ENCODE measurements around the gene RASSF8.

RASSF8 gene

DNA sequence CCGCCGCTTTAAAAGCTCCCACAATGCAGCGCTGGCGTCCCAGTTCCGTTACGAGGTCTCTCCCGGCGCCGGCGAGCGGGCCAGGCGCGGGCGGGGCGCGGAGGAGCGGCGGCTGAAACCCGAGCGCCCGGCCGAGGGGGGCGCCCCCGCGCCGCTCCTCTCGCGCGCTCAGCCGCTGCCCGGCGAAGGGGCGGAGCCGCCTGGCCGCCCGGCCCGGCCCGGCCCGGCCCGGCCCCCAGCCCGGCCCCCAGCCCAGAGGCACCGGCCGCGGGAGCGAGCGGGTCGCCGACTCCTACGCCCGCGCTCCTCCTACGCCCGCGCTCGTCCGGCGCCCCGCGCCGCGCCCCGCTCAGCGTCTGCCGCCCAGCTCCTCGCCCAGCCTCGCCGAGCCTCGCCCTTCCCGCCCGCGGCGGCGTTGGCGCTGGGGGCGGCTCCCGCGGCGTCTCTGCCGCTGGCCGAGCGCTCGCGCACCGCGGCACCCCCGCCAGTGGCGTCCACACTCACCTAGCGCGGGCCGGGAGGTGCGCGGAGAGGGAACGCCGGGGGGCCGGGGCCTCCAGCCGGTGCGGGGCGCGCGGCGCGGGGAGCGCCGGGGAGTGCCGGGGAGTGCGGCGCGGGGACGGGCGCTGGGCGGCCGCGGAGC lies at the start of gene RASSF8:
RASSF8 (plus strand) TSS at position 255 of the 643 bp plus-strand sequence. CDS start 96,662 bp downstream, outside the sequence.
- DNase-seq = peak; percentile 74 to 94 (median 86)

GRCh38 chr12:25914551-25914950 lies 43.9 kb upstream of the RASSF8 start:
- DNase-seq = no peak

DNA sequence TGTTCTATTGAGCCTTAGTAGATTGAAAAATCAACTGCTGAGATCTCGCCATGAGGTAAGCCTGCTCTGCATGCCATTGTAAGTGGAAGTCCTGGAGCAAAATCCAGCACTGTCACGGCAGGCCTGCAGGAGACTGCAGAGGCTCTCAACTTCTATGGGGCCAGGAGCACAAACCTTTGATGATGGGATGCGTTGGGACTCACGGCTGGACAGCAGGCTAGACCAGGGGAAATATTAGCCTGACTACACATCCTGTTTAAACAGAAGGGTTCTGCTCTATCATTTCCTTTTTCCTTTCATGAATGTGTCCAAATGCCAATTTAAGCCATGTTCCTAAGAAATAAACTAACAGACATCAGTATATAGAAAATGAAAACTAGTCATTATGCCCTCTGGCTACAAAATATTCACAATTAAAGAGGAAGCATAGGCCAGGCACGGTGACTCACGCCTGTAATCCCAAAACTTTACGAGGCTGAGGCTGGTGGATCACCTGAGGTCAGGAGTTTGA lies 33.9 kb upstream of the RASSF8 start:
- no peak for DNase-seq

DNA sequence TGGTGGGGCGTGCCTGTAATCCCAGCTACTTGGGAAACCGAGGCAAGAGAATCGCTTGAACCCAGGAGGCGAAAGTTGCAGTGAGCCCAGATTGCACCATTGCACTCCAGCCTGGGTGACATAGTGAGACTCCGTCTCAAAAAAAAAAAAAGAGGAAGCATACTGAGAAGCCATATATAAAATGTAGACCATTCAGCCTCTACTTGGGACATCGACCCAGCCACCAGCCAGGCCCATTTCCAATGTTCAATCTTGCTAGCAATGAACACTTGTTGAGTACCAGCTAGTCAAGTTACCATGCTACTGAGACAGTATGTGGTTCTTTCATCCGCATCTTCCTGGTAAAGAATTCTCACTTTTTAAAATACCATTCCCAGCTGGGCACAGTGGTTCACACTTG lies 33.4 kb upstream of the RASSF8 start:
- DNase-seq = no peak

- DNase-seq = peak in 2 of 3 donors; percentile 14 to 15
Observed at GRCh38 chr12:25926536-25926935, 31.9 kb upstream of the RASSF8 start.

DNA sequence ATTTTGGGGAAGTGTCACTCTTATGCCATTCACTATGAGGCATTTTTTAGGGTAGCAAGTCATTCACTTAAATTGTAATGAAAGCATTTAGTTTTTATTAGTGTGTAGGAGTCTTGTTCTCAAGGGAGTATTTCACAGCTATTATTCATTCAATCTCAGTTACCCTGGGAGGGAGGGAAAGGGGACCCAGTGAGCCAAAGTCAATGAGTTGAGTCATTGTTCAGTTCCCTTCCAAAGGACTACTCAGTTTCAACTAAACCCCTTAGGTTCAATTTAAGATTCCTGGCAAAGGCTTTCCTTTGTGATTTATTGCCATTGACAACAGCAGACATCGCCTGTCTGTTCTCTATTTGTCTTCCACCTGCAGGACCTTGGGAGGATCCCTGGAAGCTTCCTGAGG lies 29.3 kb upstream of the RASSF8 start:
- peak in 2 of 3 donors; percentile 7 to 12 for DNase-seq

GRCh38 chr12:25932971-25933370 lies 25.5 kb upstream of the RASSF8 start:
- no peak for DNase-seq

- no peak for DNase-seq
Observed at GRCh38 chr12:25934456-25934855, 24.0 kb upstream of the RASSF8 start.

DNA sequence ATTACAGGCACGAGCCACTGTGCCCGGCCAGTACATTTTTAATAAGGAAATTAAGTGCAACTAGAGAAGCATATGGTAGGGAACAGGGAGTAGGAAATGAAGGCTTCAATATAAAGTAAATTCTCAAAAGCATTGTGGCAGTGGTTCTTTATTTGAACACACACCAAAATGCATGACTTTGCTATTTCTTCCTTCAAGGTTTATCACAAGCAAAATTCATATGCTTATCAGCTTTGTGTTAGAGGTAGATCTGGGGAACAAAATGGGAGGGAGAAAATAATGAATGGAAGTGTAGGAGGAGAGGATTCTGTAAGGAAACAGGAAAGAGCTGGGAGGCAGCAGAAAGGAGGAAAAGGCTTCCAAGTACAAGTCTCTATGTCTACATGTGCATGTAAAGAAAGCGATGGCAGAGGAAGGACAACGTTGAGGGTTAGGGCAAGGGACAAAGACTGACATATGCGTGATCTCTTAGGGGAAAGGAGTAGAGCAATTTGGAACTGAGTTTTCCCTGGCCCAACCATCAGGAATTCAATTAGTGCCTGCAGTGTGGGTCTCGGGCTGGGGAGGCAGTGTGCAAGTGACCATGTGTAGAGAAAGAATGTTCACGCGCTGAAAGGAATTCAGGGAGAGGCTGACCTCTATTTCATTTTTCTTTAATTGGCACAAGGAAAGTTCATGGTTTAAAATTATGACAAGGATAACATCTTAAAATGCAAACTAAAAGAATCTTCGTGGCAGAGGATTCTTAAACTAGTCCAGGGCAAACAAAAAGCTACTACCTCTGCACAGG lies 22.9 kb upstream of the RASSF8 start:
- no peak for DNase-seq

- no peak for DNase-seq
Observed at GRCh38 chr12:25937096-25937495, 21.4 kb upstream of the RASSF8 start.

- DNase-seq = no peak
Observed at GRCh38 chr12:25938581-25938980, 19.9 kb upstream of the RASSF8 start.

GRCh38 chr12:25939606-25940005 lies 18.9 kb upstream of the RASSF8 start:
- DNase-seq = no peak

GRCh38 chr12:25940886-25941285 lies 17.6 kb upstream of the RASSF8 start:
- no peak for DNase-seq

DNA sequence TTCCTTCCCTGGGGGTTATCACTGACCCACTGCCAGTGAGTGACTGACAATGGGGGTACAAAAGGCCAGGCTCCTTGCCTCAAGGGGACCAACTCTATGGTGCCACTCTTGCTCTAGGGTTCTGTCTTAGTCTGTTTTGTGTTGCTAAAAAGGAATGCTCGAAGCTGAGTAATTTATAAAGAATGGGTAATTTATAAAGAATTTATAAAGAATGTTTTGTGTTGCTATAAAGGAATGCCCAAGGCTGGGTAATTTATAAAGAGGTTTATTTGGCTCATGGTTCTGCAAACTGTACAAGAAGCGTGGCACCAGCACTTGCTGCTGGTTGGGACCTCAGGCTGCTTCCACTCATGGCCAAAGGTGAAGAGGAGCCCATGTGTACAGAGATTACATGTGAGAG lies 15.8 kb upstream of the RASSF8 start:
- DNase-seq = no peak

DNA sequence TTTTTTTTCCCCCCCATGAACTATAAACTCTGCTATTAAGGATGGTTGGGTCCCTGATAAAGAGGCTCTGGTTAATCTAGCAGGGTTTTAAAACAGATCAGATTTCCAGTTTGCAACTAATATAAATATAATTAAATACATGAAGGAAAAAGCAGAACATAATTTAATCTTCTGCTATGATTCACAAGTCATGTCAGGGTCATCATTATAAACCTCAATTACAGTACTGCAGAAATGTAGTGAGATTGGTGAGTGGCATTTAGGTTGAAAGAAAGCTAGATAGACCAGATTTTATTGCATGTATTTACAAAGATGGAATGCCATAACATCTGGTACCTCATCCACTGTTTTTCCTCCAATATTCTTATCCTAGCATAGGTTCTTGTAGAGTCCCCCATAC lies 14.5 kb upstream of the RASSF8 start:
- DNase-seq = no peak

DNA sequence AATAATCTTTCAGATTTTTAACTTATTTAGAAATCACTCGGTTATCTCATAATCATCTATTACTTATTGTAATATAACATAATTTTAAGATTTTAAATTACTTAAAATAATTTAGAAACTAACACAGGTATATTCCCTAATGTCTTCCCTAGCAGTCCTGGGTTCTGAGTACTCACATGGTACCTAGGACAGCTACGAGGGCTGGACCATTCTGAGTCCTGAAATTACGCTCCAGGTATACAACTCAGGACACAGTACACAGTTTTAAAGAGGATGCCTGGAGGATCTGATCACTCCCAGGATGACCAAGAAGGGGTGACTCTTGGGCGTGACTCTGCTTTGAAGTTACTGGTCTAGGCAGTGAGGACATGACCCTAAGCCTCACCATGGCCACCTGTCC lies 9.1 kb upstream of the RASSF8 start:
- no peak for DNase-seq

DNA sequence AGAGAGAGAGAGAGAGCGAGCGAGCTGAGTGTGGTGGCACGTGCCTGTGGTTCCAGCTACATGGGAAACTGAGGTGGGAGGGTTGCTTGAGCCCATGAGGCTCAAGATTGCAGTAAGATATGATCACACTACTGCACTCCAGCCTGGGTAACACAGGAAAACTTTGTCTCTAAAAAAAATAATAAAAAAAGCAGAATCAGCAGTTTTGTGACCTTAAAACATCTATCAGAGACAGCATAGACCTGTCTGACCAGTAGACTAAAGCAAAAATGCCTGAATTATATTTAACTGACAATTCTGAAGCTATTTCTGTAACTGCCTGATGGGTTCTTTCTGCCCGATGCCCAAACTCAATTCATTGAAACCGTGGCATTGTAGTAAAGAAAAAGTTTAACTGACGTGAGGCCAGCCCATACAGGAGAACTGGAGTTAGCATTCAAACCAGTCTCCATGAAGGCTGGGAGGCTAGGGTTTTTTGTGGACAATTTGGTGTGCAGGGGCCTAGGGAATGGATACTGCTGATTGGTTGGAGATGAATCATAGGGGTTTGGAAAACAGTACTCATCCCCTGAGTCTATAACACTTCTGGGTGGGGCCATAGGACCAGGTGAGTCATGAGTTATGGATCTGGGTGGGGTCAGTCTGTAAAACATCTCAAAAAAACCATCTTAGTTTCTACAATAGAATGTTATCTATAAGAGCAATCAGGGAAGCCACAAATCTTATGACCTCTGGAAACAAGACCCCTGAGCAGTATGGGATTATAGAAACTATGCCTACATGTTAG lies 8.0 kb upstream of the RASSF8 start:
- no peak for DNase-seq

GRCh38 chr12:25957793-25958427 lies 572 bp upstream of the RASSF8 start:
- DNase-seq = peak in 2 of 3 donors; percentile 58 to 65

DNA sequence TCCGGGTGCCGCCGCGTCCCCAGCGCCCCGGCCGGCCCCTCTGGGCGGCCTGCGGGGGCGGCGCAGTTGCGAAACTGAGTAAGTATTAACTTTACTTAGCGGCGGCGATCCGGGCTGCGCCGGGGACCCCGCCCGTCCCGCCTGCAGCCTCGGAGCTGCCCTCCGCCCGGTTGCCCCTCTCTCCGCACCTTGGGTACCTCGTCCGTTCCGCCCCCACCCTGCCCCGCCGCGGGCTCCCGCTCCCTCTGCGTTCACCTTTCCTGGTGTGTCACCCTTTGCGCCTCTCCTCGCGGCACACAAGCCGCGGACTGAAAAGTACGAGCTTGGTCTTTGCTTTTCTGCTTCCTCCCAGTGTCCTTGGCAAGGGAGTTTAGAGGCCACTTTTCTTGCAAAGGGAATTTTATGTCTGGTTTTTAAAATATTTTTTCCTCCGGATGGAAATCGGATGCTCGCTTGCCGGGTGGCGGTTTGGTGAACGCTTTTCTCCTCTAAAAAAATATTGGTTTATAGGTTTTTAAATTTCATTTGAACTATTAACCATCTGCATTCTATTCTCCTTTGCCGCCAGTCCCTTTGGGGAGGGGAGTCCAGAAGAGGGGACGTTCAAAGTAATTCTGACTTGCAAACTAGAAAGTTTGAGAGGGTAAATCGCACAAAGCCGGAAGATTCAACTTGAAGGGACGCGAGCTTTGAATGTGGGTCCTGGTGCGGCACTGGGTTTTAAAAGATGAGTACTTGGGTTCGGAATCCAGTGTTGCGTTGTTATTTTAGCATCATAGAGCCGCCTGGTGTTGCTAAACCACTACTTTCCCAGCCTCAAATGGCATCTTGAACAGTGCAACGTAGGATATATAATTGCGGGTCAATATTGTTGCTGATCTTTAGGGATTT lies 834 bp downstream of the RASSF8 start:
- peak; percentile 56 to 85 (median 71) for DNase-seq

GRCh38 chr12:25960143-25960542 lies 1.7 kb downstream of the RASSF8 start:
- peak; percentile 38 to 51 (median 43) for DNase-seq

GRCh38 chr12:25960961-25961360 lies 2.5 kb downstream of the RASSF8 start:
- no peak for DNase-seq

Data from suppressor macrophage treated with lipopolysaccharide for 1 hour (primary cell).